HG02943 (cell line): ENCODE measurements around the gene CTNNA1.

Experiments
- ATAC-seq: cut with Tn5 transposase; IDR thresholded peaks from one replicate; pipeline ENCODE4 v1.9.1; 2021; ENCODE audit warnings: mild to moderate bottlenecking, low read depth, moderate library complexity; ENCODE audit not compliant: unreplicated experiment

CTNNA1 gene

GRCh38 chr5:138843316-138844124, 90.3 kb downstream of the CTNNA1 start:
- no peak for ATAC-seq

DNA sequence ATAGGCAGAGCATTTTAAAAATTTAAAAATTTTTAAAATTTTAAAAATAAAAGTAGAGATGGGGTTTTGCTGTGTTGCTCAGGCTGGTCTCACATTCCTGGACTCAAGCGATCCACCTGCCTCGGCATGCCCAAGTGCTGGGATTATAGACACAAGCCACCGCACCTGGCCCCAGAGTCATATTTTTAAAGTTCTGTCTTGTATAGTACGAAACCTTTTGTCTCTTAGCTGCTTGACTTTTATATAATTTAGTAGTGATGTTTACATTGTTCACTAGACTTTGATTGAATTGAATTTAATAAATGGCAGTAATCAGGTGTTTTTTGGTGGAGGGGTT, 90.9 kb downstream of the CTNNA1 start:
- ATAC-seq, result no peak

- no peak for ATAC-seq
These were observed 91.7 kb downstream of the CTNNA1 start for GRCh38 chr5:138844812-138845513.

- no peak for ATAC-seq
These were observed 96.2 kb downstream of the CTNNA1 start for GRCh38 chr5:138849439-138849838.

GRCh38 chr5:138849882-138850281, 96.7 kb downstream of the CTNNA1 start:
- no peak for ATAC-seq

DNA sequence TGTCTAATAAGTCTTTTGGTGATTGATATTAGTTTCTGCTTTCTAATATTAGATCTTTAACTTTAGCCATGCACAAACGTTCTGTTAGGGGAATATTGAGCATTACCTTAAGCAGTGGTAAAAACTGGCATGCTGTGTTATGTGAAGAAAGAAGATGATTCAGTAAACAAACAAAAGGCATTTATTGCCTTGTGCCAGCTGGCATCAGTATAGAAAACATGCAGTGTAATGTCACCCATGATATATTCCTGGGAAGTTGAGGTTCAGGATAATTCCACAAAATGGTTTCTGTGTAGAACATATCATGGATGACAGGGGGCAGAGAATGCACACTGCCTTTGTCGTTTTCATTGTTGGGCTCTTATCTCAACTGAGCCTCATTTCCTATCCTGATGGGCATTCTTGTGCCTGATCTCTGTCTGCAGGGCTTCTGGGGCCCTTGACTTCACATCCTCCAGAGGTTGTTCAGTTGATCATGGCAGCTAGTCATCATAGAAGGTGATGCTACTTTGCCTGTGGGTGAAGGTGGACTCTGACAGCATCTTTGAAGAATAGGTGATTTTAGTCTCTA, 97.7 kb downstream of the CTNNA1 start:
- ATAC-seq, result no peak

GRCh38 chr5:138853132-138853531, 99.9 kb downstream of the CTNNA1 start:
- ATAC-seq, result no peak

GRCh38 chr5:138867011-138867410, 113.8 kb downstream of the CTNNA1 start:
- no peak for ATAC-seq

DNA sequence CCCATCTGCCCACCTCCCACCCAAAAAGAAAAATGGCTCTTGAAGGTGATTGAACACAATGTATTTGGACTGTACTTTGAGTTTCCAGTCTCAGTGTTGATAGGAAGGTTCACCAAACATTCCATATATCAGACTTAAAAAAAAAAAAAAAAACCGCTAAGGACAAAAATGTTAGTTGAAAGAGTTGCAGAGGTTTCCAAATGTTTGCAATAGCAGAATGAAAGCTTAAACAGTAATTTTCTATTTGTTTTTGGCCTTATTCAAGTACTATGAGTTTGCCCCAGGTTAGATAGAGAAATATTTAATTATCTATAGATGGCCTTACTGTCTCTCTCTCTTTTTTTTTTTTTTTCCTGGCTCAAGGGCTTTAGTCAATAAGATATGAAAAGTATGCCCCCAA, 115.8 kb downstream of the CTNNA1 start:
- ATAC-seq, result no peak

- ATAC-seq, result no peak
These were observed 116.7 kb downstream of the CTNNA1 start for GRCh38 chr5:138869763-138870500.

DNA sequence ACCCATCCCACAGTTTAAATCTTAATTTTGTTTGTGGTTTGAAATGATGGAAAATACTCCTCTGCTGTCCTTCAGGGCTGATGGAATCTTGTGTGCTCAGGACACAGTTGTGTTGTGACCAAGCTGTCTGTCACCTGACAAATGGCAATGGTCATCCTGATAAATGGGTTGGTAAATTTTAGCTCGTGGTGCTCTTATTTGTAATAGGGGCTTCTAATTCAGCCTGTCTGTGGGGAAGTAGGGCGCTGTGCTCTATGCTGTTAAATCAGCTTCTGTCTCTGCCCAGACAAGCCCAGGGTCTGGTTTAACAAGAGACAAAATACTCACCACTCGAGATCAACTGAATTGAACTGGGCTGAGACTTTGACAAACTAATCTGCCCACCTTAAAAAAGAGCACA, 117.4 kb downstream of the CTNNA1 start:
- ATAC-seq, result no peak

DNA sequence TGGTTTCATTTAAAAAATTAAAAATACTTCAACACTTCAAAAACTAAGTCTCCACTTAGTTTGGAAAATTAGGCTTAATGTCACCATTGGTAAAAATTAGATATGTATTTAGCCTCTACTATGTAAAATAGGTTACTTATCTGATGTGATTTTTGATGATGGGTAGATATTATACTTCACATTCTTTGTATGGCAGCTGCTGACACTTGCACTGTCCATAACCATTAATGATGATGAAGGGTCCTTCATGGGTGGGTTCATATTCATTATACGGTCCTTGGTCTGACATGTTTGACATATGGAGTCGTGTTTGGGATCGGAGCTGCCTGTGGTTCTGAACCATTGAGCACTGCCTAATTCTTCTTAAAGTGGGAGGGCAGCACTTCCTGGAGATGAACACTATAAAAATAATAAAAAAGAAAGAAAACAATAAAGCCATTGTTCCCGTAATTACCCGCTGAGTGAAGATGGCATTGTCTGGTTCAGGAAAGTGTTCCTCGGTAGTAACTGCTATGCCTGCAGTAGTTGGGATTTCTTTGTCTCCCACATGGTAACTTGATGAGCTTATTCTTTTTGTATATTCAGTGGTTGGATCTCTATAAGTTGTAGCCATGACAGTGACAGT, 119.7 kb downstream of the CTNNA1 start:
- no peak for ATAC-seq

GRCh38 chr5:138873466-138874221, 120.4 kb downstream of the CTNNA1 start:
- no peak for ATAC-seq

- ATAC-seq, result no peak
These were observed 121.0 kb downstream of the CTNNA1 start for GRCh38 chr5:138874241-138874640.

DNA sequence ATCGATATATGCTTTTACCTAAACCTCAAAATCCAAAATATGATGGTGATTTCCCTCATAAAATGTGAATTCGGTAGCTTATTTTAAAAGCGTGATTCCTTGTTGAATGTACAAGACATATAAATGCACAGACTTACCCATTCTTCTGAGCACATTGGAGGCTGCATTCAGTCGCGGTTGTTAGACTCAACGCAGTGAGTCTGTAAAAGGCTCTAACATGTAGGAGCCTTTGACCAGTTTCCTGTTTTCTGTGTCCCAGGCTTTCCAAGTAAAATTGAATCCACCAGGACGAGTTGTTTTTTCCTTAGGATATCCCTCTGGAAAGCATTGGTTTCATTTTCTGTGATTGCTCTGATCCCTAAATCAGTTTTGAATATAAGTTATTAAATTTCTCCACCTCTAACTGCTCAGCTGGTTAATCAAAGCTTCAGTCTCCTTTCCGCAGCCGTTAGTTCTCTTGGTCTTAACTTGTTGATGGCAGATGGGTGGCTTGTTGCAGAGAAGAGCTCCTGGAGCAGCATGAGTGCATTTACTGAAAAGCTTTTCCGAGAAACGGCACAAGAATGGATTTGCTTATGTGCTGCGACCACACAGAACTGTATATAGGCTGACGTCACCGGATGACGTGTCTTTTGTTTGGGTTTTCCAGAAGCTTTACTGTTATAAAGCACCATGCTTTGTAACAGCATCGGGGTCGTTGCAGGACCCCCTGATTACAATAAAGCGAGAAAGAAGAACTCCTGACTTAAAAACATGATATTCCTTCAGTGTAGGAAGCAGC, 121.7 kb downstream of the CTNNA1 start, which contains the start of gene LRRTM2:
Gene LRRTM2, minus strand, starts transcription at position 565 of the 781 bp plus-strand sequence. Its CDS starts 424 bp downstream, at position 141.
- no peak for ATAC-seq

DNA sequence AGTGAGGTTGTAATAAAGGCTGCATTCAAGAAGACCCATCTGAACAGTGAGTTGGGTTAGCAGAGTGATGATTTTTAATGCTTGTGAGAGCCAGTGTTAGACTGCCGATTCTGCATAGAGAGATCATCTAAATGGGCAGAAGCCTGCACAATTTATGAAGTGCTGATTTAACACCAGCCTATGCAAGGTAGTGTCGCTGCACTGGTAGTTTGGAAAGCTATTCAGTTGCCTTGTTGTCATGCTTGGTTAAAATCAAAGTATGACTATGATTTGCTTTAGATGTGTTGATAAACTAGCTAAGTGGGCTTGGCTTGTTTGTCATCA, 122.3 kb downstream of the CTNNA1 start:
- ATAC-seq, result no peak

GRCh38 chr5:138875946-138876345, 122.7 kb downstream of the CTNNA1 start:
- no peak for ATAC-seq

- ATAC-seq, result no peak
These were observed 123.6 kb downstream of the CTNNA1 start for GRCh38 chr5:138876811-138877210.
